ENCODE measurements around the gene PABPN1.

PABPN1 gene

DNA sequence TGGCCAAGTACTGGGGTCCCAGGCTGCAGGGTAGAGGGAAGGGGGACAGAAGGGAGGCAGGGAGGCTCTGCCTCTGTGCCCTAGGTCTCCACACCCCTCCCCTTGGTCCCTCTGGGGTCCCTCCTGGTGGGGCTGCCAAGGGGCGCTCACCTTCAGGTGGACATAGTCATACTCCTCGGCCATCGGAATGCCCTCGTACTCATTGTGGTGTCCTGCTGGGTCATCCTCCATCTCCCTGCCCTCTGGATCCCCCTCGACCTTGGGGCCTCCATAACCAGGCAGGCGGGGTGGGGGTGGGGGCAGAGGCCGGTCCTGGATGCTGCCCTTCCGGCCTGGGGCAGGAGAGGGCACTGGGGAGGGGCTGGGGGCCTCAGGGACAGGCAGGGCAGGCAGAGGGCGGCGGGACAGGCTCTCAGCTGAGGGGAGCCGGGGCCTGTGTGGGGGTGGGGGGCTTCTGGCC lies 37.9 kb downstream of the PABPN1 start:
- DNase-seq: no peak

DNA sequence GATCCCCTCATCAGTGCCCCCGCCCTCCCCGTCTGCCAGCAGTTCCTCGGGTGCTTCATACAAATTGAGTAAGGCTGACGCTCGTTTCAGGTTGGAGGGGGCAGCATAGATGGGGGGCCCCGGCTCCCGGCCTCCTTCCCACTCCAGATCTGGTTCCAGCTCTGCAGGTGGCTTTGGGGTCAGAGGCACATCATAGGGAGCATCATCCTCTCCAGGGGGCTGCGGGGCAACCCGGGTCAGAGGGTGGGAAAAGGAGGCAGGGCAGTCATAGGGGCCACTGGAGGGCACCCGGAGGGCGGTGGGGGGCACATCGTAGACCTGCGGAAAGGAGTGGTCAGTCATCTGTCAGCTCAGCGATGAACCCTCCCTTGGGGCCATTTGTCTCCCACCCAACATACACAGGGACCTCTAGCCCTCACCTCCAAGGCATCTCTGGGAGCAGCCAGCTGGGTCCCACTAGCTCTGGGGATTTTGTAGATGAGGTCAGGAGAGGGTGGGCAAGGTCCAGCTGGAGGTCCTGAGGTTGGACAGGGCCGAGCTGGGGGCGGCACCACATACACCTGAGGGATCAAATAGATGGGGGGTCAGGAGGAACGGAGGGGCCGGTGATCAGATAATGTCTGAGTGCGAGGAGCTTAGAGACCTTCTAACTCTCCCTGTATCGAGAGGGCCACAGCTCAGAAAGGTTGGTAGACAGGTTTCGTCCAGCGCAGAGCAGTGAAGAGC lies 38.6 kb downstream of the PABPN1 start:
- DNase-seq: no peak

DNA sequence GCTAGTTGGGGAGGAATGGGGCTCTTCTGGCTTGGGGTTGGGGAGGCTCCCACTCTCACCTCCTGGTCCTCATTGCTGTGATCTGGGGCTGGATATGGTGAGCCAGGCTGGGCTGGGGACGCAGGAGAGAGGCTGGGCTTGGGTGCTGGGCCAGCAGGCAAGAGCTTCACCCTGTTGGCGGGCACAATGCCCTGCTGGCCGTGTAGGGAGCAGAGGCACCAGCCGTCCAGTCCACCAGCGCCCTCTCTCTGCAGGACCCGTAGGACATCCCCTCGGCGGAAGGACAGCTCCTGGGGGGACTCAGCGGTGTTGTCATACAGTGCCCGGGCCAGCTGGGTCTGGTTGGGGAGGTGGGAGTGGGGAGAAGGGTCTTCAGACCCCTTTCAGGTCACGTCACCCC lies 39.2 kb downstream of the PABPN1 start:
- DNase-seq: no peak

DNA sequence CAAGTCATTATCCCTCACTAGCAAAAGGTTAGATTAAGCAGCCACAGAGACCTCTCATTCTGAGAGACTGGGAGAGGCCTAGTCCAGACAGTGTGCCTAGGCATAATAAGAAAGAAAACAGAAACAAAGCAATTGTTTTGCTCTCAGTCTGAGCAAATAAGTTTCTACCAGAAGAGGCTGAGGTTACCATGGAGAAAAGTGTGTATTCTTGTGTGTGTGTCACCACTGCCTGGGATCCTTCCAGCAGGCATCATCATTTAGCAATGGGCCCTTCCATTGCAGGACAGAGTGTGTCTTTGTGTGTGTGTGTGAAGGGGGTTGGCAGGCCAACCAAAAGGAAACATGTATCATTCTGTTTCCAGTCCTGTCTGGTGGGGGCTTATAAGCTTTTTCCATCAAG lies 40.1 kb downstream of the PABPN1 start:
- no peak for DNase-seq

DNA sequence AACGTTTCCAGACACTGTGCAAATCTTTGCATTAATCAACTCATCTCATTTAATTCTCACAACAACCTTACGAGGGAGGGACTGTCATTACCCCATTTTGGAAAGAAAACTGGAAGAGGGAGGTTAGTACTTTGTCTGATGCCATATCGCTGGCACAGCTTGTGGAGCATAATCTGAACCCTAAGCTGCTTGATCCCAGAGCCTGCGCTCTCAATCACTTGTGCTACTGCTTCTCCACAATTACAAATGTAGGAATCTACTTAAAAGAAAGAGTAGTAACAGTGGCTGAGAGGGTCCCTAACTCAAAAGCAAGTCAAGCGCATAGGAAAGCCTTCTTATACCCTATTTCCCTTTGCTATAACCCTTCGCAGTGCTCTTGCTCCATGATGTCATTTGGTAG lies 40.5 kb downstream of the PABPN1 start:
- DNase-seq: no peak

DNA sequence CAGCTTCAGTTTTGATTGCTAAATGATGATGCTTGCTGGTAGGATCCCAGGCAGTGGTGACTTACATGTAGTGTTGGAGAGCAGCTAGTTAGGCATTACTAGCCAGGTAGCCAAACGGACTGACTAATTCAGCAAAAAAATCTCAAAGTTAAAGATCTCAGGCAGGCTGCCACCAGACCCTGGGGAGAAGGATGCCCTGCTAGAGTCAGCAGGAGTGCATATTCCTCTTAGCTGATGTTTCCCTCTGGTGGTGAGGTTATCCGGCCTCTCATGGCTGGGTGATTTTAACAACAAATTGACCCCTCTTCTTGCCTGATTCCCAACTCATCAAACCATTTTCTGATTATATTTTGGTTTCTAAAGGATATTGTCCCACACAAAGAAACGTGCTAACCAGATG lies 40.9 kb downstream of the PABPN1 start:
- no peak for DNase-seq

DNA sequence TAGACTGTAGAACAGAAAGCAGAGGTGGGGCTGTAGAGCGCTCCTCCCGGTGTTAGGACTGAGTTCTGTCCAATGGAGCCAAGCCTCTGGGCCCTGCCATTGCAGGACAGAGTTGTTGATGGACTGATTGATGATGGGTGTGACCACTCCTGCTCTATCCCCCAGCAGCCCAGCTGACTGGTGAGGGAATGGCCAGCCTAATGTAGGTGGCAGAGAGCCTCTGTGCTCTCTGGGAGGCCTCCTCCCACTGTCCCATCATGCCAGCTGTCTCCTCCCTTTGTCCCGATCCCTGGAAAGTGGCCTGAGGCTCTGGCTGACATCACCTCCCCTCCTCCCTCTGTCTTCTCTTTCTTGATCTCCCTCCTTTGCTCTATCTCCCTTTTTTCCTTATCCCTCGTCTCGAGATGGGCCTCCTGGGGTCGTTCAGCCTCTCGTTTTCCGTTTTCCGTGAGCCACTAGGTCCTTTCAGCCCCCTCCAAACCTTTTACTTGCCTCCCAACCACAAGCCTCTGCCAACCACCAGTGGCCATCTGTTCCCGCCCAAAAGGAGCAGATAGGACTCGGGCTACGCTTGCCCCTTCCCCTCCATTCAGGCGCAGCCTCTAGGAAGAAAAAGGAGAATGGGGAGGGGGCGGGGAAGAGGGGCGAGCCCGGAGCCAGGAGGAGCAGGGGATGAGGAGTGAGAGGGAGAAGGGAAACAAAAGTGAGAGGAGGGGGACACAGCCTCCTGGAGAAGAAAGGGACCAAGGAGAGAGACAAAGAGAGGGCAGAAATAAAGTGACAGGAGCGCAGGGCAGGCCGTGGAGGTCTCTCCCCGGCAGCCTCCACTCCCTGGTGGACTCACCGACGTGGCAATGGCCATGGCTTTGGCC lies 43.1 kb downstream of the PABPN1 start:
- DNase-seq: peak; percentile 72

DNA sequence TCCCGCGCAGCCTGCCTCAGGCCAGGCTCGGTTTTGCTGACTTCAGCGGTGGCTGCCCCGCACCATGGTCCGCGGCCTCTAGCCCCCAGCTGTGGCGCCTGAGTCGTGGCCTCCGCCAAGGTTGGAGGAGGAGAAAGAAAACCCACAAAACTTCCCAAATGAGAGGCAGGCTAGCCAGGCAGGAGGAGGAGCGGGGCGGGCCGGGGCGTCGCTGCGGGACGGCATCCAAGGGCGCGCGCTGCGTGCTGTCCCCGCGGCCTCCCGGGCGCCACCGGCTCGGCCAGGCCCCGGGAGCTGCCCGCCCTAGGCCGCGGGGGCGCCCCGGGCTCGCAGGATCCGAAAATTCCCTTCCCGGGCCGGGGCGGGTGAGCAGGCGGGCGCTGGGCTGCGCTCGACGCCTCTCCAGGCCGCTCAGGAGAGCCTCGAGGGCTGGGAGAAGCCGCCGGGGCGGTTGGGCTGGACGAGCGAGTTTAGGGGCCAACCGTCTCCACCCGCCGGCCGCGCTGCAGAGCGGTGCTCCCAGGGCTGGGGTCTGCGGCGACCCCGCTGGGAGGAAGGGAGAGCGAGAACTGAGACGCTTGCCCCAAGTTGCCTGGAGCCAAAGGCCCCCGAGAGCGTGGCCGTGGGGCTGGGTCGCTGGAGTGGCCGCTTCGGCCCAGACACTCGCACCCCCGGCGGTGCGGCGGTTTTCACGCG lies 43.9 kb downstream of the PABPN1 start, which contains the start of gene EFS:
Gene EFS, minus strand, starts transcription at position 137 of the 696 bp plus-strand sequence. CDS start 147 bp downstream, outside the sequence.
- peak; percentile 84 for DNase-seq

DNA sequence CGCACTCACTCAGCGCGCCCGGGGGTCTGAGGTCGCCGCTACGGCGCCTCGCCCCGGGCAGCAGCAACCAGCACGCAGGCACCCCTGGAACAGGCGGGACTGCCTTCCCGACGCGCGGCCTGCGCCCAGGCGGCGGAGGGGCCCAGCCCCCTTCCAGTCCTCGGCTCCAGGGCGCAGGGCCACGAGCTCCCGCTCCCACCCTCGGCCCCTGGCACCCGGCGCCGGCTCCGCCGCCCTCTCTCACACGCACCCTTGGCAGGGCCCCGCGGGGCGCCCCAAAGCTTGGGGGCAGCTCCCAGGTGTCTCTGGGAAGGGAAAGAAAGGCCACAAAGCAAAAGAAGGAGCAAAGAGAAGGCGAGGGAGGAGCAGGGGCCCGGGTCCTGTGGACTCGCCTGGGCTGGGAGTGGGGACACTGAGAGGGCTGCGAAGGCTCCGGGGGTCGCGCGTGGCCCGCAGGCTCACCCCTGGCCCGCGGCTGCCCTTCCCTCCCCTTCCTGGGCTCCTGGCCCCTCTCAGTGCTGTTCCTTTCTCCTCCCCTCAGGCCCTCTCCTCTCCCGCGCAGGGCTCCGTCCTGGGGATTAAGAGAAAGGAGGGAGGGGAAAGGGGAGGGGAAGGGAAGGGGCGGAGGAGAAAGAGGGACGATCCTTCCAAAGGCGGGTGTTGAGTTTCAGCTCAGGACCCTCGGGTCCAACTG lies 44.6 kb downstream of the PABPN1 start:
- no peak for DNase-seq

DNA sequence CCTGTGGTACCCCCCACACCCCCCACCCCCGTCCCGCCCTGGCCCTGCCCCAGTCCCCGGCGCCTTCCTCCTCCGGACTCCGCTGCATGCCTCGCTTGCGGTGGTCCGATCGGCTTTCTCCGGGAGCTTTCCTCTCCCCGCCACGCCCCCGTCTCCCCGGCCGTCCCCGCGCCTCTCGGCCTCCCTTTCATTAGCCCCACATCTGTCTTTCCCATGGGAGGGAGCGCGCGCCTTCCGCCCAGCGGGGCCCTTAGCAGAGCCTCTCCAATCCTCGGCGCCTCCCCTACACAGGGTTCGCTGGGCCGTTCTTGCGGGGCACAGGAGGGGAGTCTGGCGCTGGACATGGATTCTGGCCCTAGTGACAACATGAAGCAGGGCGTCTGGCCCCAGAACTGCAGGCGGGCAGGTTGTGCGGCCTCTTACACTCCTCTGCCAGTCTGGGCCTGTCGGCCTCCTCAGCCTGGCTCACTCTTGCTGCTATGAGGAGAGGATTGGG lies 45.2 kb downstream of the PABPN1 start:
- peak; percentile 93 for DNase-seq

DNA sequence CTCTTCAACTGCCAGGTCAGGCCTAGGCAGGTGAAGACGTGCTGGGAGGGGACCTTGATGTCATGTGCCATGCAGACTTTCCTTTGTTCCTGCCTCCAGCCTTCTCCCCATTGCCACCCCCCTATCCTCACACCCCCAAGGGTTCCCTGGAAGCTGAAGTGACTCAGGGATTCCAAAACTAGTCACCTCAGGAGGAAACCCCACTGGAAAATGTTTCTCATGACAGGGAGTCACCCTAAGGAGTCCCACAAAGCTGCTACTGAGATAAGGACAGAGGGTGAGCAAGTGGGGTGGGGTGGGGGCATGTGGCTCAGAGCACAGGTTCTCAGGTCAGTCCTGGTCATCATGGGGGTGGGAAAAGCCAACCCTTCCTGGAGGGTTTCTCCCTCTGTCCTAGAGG lies 49.0 kb downstream of the PABPN1 start:
- DNase-seq: no peak

DNA sequence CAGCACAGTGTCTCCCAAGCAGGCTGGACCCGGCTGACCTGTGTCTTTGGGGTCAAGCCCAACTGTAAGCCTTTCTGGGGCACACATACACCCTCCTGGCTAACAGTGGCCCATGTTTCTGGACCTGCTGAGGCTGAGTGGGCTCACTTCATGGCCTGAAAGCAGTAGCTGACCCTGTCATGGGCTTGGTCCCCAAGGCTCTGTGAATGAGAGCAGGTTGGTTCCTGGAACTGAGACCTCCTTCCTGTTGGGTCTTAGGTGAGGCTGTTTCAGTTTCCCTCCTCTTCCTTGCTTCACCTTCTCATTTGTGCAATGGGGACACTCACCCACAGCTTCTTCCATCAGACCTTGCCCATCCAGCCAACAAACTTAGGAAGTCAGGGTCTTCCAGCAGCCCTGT lies 50.6 kb downstream of the PABPN1 start:
- no peak for DNase-seq

DNA sequence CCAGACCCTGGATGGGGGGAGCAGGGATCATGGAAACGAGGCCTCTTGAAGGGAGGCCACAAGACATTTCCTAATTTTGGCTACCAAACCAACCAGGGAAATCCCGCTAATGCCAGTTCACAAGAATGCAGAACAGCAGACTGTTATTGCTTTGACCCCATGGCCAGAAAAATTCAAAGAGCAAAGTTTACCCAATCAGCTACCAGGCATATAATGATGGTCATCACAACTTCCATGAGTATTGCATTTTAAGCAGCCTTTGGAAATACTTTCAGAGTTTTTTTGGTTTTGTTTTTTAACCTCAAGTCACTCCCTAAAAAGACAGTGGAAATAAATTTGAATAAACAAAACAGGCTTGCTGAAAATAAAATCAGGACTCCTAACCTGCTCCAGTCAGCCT lies 51.3 kb downstream of the PABPN1 start, which contains the start of gene IL25:
Gene IL25, plus strand, starts transcription at position 301 of the 400 bp plus-strand sequence.
- DNase-seq: no peak

DNA sequence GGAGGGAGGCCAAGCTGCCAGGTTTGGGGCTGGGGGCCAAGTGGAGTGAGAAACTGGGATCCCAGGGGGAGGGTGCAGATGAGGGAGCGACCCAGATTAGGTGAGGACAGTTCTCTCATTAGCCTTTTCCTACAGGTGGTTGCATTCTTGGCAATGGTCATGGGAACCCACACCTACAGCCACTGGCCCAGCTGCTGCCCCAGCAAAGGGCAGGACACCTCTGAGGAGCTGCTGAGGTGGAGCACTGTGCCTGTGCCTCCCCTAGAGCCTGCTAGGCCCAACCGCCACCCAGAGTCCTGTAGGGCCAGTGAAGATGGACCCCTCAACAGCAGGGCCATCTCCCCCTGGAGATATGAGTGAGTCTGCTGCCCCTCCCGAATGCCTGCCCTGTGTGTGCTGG lies 51.8 kb downstream of the PABPN1 start:
- DNase-seq: no peak
